IMR-90 (cell line): ENCODE measurements around the gene SYTL2. TPM values are rescaled to one million over a fixed set of nuclear protein-coding genes. Genes with fewer than 3 reads are reported as not detected.

Experiments used
- ATAC-seq: fragments of 200-7000 bp; cut with Tn5 transposase; 2 replicates; pipeline ENCODE4 v1.9.1; 2020; ENCODE audit warnings: low read depth, mild to moderate bottlenecking, moderate library complexity
- BruUV-seq: library from RNA; stranded (reverse); fragments of 400-500 nt; replicated peaks from 2 replicates; lab custom pipeline; 2021; lab: Mats Ljungman, UMichigan
- CTCF ChIA-PET: fragments of 300-600 bp; formaldehyde crosslinking; extraction: SDS; loops from one replicate; lab custom pipeline; 2021; ENCODE audit warnings: antibody characterized with exemption; lab: Yijun Ruan, JAX
- POLR2A ChIA-PET: fragments of 300-600 bp; sonication (Branson Sonifier 250); formaldehyde crosslinking; loops from one replicate; lab custom pipeline; 2022; ENCODE audit warnings: antibody characterized with exemption; ENCODE audit not compliant: unreplicated experiment; lab: Charles Lee
- DNase-seq: peaks from one replicate; pipeline ENCODE4 v3.0.0; 2013
- H2AFZ ChIP-seq: replicated peaks from 2 replicates; pipeline ENCODE3; 2013; ENCODE audit warnings: low read length, mild to moderate bottlenecking; ENCODE audit not compliant: poor library complexity
- H2AK5ac ChIP-seq: 2 replicates; pipeline ENCODE4 v1.6.1; 2013; ENCODE audit warnings: low read depth, low read length, inconsistent platforms
- H2AK9ac ChIP-seq: replicated peaks from 2 replicates; pipeline ENCODE3; 2013; ENCODE audit warnings: mild to moderate bottlenecking, low read depth, low read length, moderate library complexity; ENCODE audit not compliant: poor library complexity
- H2BK120ac ChIP-seq: 2 replicates; pipeline ENCODE4 v1.6.1; 2013; ENCODE audit warnings: low read depth, low read length, inconsistent platforms
- H2BK15ac ChIP-seq: 3 replicates; pipeline ENCODE4 v1.6.1; 2013; ENCODE audit warnings: low read depth, low read length, inconsistent platforms
- H2BK20ac ChIP-seq: 2 replicates; pipeline ENCODE4 v1.6.1; 2013; ENCODE audit warnings: low read depth, mild to moderate bottlenecking, inconsistent platforms, low read length, moderate library complexity
- H2BK5ac ChIP-seq: 2 replicates; pipeline ENCODE4 v1.6.1; 2013; ENCODE audit warnings: mild to moderate bottlenecking, low read depth, low read length, inconsistent platforms; ENCODE audit not compliant: poor library complexity, severe bottlenecking
- H3K14ac ChIP-seq: replicated peaks from 2 replicates; pipeline ENCODE4 v1.6.1; 2013; ENCODE audit warnings: low read depth, low read length, inconsistent platforms
- H3K18ac ChIP-seq: 2 replicates; pipeline ENCODE4 v1.6.1; 2013; ENCODE audit warnings: low read depth, low read length, control low read depth
- H3K23ac ChIP-seq: 2 replicates; pipeline ENCODE4 v1.6.1; 2013; ENCODE audit warnings: low read depth, low read length, inconsistent platforms
- H3K27ac ChIP-seq: 2 replicates; pipeline ENCODE4 v1.5.1; 2013; ENCODE audit warnings: mild to moderate bottlenecking, control low read depth, low read length; ENCODE audit not compliant: insufficient read depth
- H3K27me3 ChIP-seq: 2 replicates; pipeline ENCODE4 v1.6.1; 2013; ENCODE audit warnings: low read length; ENCODE audit not compliant: control insufficient read depth, insufficient read depth
- H3K36me3 ChIP-seq: 2 replicates; pipeline ENCODE4 v1.6.1; 2013; ENCODE audit warnings: low read length, mixed read lengths; ENCODE audit not compliant: control insufficient read depth, insufficient read depth
- H3K4ac ChIP-seq: 2 replicates; pipeline ENCODE4 v1.6.1; 2013; ENCODE audit warnings: low read depth, low read length, inconsistent platforms
- H3K4me1 ChIP-seq: 2 replicates; pipeline ENCODE4 v1.6.1; 2013; ENCODE audit warnings: low read length, mixed read lengths; ENCODE audit not compliant: control insufficient read depth, insufficient read depth
- H3K4me2 ChIP-seq: 2 replicates; pipeline ENCODE4 v1.6.1; 2013; ENCODE audit warnings: low read depth, mild to moderate bottlenecking, control low read depth, low read length, moderate library complexity
- H3K4me3 ChIP-seq: 2 replicates; pipeline ENCODE4 v1.5.1; 2013; ENCODE audit warnings: low read depth, mild to moderate bottlenecking, control low read depth, low read length, moderate library complexity; ENCODE audit not compliant: insufficient read depth
- H3K56ac ChIP-seq: 2 replicates; pipeline ENCODE4 v1.6.1; 2013; ENCODE audit warnings: low read length, inconsistent platforms; ENCODE audit not compliant: insufficient read depth; ENCODE audit errors: extremely low read depth
- H3K79me1 ChIP-seq, 2 experiments: 2 replicates each; pipeline ENCODE4 v1.6.1; 2013; ENCODE audit warnings: low read length in 2 of 2, inconsistent platforms in 1 of 2, low read depth in 1 of 2
- H3K9ac ChIP-seq: 2 replicates; pipeline ENCODE4 v1.6.1; 2013; ENCODE audit warnings: low read depth, low read length, control low read depth
- H3K9me1 ChIP-seq: 2 replicates; pipeline ENCODE4 v1.6.1; 2013; ENCODE audit warnings: low read length, inconsistent platforms; ENCODE audit not compliant: insufficient read depth
- H3K9me3 ChIP-seq: 2 replicates; pipeline ENCODE4 v1.6.1; 2013; ENCODE audit warnings: low read length; ENCODE audit not compliant: control insufficient read depth, insufficient read depth
- H4K20me1 ChIP-seq: 2 replicates; pipeline ENCODE4 v1.6.1; 2013; ENCODE audit warnings: low read length, inconsistent platforms; ENCODE audit not compliant: insufficient read depth
- H4K5ac ChIP-seq: 2 replicates; pipeline ENCODE4 v1.6.1; 2013; ENCODE audit warnings: mild to moderate bottlenecking, low read depth, low read length, control low read depth
- H4K8ac ChIP-seq, 2 experiments: 2 replicates each; pipeline ENCODE4 v1.6.1; 2013; ENCODE audit warnings: low read depth in 2 of 2, low read length in 2 of 2, control low read depth in 1 of 2, inconsistent platforms in 1 of 2
- H4K91ac ChIP-seq: 2 replicates; pipeline ENCODE4 v1.6.1; 2013; ENCODE audit warnings: low read depth, low read length, inconsistent platforms; ENCODE audit not compliant: insufficient read depth
- BHLHE40 ChIP-seq: fragments of 150-350 bp; IDR thresholded peaks from 2 replicates; pipeline ENCODE4 v1.6.1; 2016; ENCODE audit warnings: mild to moderate bottlenecking, low read depth, low read length
- ELK1 ChIP-seq: fragments of 150-350 bp; IDR thresholded peaks from 2 replicates; pipeline ENCODE4 v1.6.1; 2016; ENCODE audit warnings: low read depth, mild to moderate bottlenecking, low read length, moderate library complexity, borderline replicate concordance
- FOS ChIP-seq: fragments of 150-350 bp; IDR thresholded peaks from 2 replicates; pipeline ENCODE4 v1.6.1; 2016; ENCODE audit warnings: low read depth, low read length
- MXI1 ChIP-seq: IDR thresholded peaks from 2 replicates; pipeline ENCODE4 v1.6.1; 2012; ENCODE audit warnings: low read depth, mild to moderate bottlenecking, low read length, moderate library complexity, borderline replicate concordance
- NFE2L2 ChIP-seq: fragments of 150-350 bp; IDR thresholded peaks from 2 replicates; pipeline ENCODE4 v1.6.1; 2016; ENCODE audit warnings: low read depth, mild to moderate bottlenecking, low read length
- POLR2A ChIP-seq: IDR thresholded peaks from 2 replicates; pipeline ENCODE4 v1.6.1; 2012; ENCODE audit warnings: mild to moderate bottlenecking, low read depth, low read length
- RAD21 ChIP-seq: IDR thresholded peaks from 2 replicates; pipeline ENCODE4 v1.6.1; 2012; ENCODE audit warnings: low read length, improper control_type of control experiment
- RCOR1 ChIP-seq: IDR thresholded peaks from 2 replicates; pipeline ENCODE4 v1.6.1; 2012; ENCODE audit warnings: mild to moderate bottlenecking, low read length, improper control_type of control experiment; ENCODE audit not compliant: insufficient replicate concordance
- RFX5 ChIP-seq: IDR thresholded peaks from 2 replicates; pipeline ENCODE4 v1.8.0; 2012; ENCODE audit warnings: low read depth, mild to moderate bottlenecking, low read length, moderate library complexity
- SMC3 ChIP-seq: fragments of 150-350 bp; IDR thresholded peaks from 2 replicates; pipeline ENCODE4 v1.6.1; 2016; ENCODE audit warnings: low read depth, mild to moderate bottlenecking, antibody characterized with exemption, low read length, moderate library complexity
- WGBS, 2 experiments: methylation state at CpG; one replicate each; pipeline versions ENCODE4 v1.1.5 to v1.1.7; 2013; ENCODE audit warnings: missing lambda C conversion rate in 2 of 2; ENCODE audit not compliant: insufficient read length in 1 of 2; ENCODE audit errors: extremely low coverage in 2 of 2; 5-methylcytosine and 5-hydroxymethylcytosine counted together
- dilution Hi-C: fragments of 300-500 bp; cut with HindIII; formaldehyde crosslinking; loops from one replicate; pipeline ENCODE4 v1.14.3; 2018; ENCODE audit warnings: low sequenced_read_pairs; ENCODE audit not compliant: unreplicated experiment
- in situ Hi-C: fragments of 300-500 bp; cut with MboI; formaldehyde crosslinking; loops from 3 replicates; pipeline ENCODE4 v1.14.3; 2019; ENCODE audit warnings: low sequenced_read_pairs, inconsistent platforms, mixed read lengths
- intact Hi-C: fragments of 100-400 bp; cut with micrococcal nuclease; formaldehyde crosslinking; loops from 2 replicates; pipeline ENCODE4 v1.10.0; 2022
- polyA plus RNA-seq, 3 experiments: library from polyadenylated mRNA; depleted of rRNA; stranded (reverse); fragments of >200 nt; gene quantifications; 2 replicates each; pipeline ENCODE4 v1.2.3, GENCODE V29; 2012; ENCODE audit warnings: low replicate concordance in 1 of 3
- total RNA-seq: library from RNA; depleted of rRNA; stranded (reverse); fragments of >200 nt; gene quantifications from 2 replicates; pipeline ENCODE4 v1.2.3, GENCODE V29; 2012
- TF ChIP-seq, protein P1 (sequence below): fragments of 150-350 bp; IDR thresholded peaks from 2 replicates; pipeline ENCODE4 v1.6.1; 2017; ENCODE audit warnings: mild to moderate bottlenecking, antibody characterized with exemption, low read length, low read depth
- TF ChIP-seq, protein P2 (sequence below): conservative IDR thresholded peaks from 2 replicates; pipeline ENCODE4 v1.5.1; 2012; ENCODE audit warnings: mild to moderate bottlenecking, low read depth, low read length, improper control_type of control experiment

Gene SYTL2
- total and polyA plus RNA-seq, 2 of the 4 experiments (the other 2 are of a cell fraction), result 45.2 to 70.0 TPM

DNA sequence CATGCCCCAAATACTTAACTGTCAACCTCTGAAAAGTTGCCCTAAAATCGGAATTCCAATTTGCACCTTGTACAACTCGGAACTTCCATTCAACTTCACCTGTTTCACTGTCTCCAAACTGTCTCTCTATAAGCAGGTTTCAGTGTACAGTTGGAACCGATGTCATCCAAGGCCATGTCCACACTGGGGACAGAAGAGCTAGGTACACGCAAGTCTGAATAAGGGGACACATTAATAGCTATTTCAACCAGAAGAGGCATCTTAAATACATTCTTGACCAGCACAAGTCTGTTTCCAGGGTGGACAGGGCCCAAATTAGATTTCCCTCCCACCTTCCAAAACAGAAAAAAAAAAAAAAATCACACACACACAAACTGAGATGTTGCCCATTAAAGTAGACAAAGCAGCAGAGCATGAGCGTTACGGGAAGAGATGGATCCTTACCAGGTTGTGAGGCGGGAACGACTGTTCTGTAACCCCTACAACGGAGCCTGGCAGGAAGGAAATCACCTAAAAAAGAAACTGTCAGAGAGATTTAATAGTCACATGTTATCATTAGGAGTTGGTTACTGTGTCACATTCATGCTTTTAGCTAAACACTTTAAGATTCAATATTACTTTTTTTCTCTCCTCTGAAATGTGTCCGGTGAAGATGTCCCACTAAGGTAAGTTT lies 147.7 kb downstream of the SYTL2 start:
- Histone ChIP-seq H2AFZ (no peak overlapping the region), H3K4me2 (peak overlapping the region; percentile 97), H3K4me3 (peak overlapping the region; percentile 96), H3K9me1 (no peaks in the 10 kb centered on the region), H4K5ac (no peak overlapping the region), H2AK5ac (peak overlapping the region; percentile 77; the same call in 1 of the 2 replicates), H2BK15ac (no peak overlapping the region), H4K20me1 (peaks cover 44% of the 10 kb centered on the region), H3K27me3 (no peaks in the 10 kb centered on the region), H4K8ac (no peak overlapping the region), H3K4me1 (no peaks in the 10 kb centered on the region; the same call in 1 of the 2 replicates), H3K4ac (peak overlapping the region; percentile 64), H4K91ac (no peak overlapping the region), H2BK120ac (no peak overlapping the region), H2BK20ac (no peak overlapping the region), H3K56ac (peak overlapping the region; percentile 61; the same call in 1 of the 2 replicates), H3K79me1 (peaks cover 0 to 22% of the 10 kb centered on the region in 2 experiments; a peak in 3 of 4 replicates), H3K27ac (peak overlapping the region; percentile 85), H2BK5ac (peak overlapping the region; percentile 84), H3K18ac (peak overlapping the region; percentile 10; the same call in 1 of the 2 replicates), H3K23ac (peak overlapping the region; percentile 99), H3K9me3 (no peaks in the 10 kb centered on the region), H3K9ac (peak overlapping the region; percentile 95), H3K36me3 (peaks cover 4% of the 10 kb centered on the region), H2AK9ac (peak overlapping the region; percentile 99), H3K14ac (peak overlapping the region; percentile 94)
- intact Hi-C loops, result no loop called here
- dilution Hi-C loops, result no loop called here
- TF ChIP-seq NFE2L2, result no peak
- no peak for TF ChIP-seq RCOR1
- TF ChIP-seq MXI1, result no peak
- TF ChIP-seq, protein P1, sequence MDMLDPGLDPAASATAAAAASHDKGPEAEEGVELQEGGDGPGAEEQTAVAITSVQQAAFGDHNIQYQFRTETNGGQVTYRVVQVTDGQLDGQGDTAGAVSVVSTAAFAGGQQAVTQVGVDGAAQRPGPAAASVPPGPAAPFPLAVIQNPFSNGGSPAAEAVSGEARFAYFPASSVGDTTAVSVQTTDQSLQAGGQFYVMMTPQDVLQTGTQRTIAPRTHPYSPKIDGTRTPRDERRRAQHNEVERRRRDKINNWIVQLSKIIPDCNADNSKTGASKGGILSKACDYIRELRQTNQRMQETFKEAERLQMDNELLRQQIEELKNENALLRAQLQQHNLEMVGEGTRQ, result no peak
- TF ChIP-seq RFX5, result no peak
- TF ChIP-seq RAD21, result no peak
- TF ChIP-seq BHLHE40, result no peak
- no peak for TF ChIP-seq ELK1
- no peak for TF ChIP-seq POLR2A
- no peak for TF ChIP-seq FOS
- TF ChIP-seq, protein P2, sequence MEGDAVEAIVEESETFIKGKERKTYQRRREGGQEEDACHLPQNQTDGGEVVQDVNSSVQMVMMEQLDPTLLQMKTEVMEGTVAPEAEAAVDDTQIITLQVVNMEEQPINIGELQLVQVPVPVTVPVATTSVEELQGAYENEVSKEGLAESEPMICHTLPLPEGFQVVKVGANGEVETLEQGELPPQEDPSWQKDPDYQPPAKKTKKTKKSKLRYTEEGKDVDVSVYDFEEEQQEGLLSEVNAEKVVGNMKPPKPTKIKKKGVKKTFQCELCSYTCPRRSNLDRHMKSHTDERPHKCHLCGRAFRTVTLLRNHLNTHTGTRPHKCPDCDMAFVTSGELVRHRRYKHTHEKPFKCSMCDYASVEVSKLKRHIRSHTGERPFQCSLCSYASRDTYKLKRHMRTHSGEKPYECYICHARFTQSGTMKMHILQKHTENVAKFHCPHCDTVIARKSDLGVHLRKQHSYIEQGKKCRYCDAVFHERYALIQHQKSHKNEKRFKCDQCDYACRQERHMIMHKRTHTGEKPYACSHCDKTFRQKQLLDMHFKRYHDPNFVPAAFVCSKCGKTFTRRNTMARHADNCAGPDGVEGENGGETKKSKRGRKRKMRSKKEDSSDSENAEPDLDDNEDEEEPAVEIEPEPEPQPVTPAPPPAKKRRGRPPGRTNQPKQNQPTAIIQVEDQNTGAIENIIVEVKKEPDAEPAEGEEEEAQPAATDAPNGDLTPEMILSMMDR, result no peak
- TF ChIP-seq SMC3, result no peak
- ChIA-PET POLR2A (no interaction called here), CTCF (interaction anchor here (0.7 kb wide), 2 partner anchors 18 to 27 kb away, joined by 3 read pairs; no protein-coding TSS in a partner anchor)
- 0% methylated on average over 1 of the region's 10 CpGs; no CpG with 5 or more reads in 1 of the 2 experiments for WGBS, 2 experiments
- ATAC-seq (no peak), DNase-seq (no peak)
- BruUV-seq, result TSS peak; percentile 38
- in situ Hi-C loops, result no loop called here
